Stimulated activated CD8-positive, alpha-beta memory T cell treated with anti-CD3 and anti-CD28 coated beads, Interleukin-12 subunit alpha, Interleukin-12 subunit beta, amount 100 ng/mL, for 24 hours (primary cell): ENCODE data around the gene IDI1.
"Not testable (repeated sequence)": the region's sequence is repeated elsewhere in the genome, so short reads cannot be mapped to it uniquely, and the experiment has no call there.

Source experiments
- DNase-seq: peaks from one replicate; pipeline ENCODE4 v3.0.0-alpha.2; 2020; ENCODE audit errors: extremely low read depth

The IDI1 gene

DNA sequence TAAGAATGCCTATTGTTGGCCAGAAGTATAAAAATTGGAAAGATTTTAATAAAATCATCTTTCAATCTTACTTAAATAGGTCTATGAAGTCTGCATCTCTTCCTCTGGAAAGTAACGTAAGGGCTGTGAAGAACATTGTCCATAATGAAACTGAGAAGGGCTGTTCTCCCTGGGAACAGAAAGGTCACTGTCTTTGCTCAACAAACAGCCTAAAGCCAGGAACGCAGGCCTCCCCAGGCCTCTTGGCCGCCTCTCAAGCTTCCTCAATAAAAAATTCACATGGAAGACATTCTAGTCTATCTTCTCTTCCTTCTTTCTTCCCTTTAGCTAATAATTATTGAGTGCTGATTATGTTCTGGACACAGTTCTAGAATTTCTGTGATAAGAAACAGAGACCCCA, 14.2 kb downstream of the IDI1 start:
- DNase-seq = no peak

DNA sequence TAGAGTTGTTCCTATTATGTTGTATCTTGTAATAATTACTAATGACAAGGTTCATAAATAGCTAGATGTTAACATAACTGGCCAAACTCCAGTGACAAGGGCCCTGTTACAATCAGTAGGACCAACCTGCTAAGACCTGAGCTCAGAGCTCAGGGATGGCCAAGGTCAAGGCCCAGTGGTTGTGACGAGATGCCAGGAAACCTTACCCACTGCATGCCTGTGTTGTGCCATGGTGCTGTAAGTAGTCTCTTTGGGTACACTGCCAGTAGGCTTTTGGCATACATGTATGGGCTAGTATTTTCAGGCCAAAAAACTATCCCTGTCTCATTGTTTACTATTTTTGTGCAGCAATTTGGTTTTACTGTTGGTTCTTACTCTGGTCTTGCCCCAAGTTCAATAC, 15.3 kb downstream of the IDI1 start:
- DNase-seq = no peak

DNA sequence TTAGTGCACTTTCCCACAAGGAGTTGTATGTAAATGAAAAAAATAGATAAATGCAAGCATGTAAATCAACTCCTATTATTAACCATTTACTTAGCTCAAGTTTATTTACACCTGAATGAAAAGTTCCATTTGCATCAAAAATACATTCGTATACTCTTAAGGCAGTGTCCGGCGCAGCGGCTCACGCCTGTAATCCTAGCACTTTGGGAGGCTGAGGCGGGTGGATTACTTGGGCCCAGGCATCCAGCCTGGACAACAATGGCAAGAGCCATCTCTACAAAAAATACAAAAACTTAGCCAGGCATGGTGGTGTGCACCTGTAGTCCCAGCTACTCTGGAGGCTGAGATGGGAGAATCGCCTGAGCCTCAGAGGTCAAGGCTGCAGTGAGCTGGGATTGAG, 19.1 kb downstream of the IDI1 start:
- no peak for DNase-seq

DNA sequence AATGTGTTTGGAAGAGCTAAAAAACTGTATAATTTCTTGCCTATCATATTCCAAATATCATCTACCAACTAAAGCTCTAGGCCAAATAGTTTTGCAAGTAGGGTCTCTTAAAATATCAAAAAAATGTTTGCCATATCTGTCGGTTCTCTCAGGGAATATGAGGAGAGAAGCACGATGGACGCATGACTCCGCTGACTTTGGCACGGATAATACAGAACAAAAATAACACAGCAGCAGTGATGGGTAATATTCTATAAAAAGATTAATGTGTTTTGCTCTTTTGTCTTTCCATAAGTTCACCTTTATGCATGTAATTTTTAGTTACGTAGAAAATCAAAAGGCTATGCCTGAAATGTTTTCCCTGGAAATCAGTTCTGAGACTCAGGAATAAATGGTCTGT, 22.3 kb downstream of the IDI1 start:
- DNase-seq = no peak

DNA sequence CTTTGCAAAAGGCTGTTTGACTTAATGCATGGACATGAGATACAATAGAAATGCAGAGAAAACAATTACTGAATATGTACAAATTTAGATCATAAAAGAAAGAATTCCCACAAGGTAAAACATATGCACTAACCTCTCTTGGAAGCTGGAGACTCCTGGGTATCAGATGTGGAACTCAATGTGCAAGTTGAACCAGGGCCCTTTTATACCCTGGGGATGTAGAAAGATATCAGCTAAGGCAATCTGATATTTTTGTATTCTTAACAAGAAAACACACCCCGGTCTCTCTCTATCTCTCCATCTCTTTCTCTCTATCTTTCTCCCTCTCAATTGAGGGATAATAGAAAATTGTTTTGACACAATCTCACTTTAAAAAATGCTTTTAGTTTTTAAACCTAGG, 23.2 kb downstream of the IDI1 start, which contains the start of gene IDI2:
Gene IDI2, minus strand, starts transcription at position 177 of the 400 bp plus-strand sequence. CDS start 1,136 bp downstream, outside the sequence.
- DNase-seq = no peak

DNA sequence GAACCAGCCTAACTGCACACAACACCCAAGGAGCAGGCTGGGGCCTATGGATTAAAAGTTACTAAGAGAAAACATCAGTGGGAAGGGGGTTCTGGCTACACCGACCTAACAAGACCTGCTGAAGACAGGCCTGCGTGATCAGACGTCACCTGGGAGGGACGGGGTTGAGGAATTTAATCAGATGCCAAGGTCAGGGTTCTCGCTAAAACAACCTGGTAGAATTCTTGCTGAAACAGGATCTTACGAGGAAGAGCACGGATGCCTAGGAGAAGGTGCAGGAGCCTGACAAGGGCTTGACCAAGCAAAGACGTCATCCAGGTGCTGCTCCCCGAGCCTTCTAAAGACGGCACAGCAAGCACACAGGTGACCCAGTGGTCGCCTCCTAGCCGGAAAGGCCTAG, 24.8 kb downstream of the IDI1 start:
- DNase-seq = no peak

DNA sequence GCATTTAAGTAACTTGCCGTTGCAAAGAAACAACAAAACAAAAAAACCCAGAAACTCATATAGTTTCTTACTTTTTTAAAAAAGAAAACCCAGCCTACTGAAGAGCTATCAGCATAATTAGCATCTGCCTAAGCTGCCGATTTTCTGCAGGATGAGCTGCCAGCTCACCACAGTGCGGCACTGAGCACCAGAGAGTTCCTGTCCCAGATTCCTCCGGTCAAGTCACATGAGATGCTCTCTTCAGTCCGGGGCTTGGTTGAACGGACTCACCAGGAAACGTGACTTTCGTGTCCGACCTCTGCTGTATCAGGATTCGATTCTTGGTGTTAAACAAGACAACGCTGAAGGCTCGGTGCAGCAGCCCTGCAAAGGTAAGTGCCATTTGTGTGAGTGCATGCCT, 26.5 kb downstream of the IDI1 start:
- no peak for DNase-seq

DNA sequence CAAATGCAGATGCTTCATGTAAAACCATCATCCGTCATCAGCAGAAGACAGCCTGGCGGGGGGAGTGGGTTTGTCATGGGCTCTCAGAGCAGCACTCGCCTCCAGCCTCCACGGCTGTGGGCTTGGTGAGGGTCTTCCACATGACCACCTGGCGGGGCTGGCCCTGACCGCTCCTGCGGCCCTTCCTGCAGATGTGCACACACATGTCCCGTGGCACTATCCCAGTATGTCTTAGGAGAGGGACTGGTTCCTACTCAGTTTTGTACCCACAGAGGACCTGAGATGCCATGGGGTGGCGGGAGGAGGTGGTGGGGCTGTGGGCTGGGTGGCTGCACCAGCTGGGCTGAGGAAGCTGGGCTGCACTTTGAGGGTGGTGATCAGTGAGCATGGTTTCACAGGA, 28.0 kb downstream of the IDI1 start:
- DNase-seq = no peak

DNA sequence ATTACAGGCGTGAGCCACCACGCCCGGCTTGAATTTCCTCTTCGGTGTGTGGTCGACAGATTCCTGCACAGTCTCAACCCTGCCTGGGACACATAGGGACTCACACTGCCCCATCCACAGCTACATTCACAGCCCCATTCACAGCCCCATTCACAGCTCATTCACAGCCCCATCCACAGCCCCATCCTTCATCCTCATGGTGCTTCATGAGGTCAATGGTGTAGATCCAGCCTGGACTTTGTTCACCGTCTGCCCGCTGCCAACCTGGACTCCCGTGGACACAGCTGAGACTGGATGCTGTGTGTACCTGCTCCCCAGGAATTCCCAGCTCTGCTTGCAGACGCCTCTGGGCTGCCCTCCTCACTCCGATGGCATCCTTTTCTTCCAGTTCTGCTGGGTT, 28.5 kb downstream of the IDI1 start:
- DNase-seq = no peak

DNA sequence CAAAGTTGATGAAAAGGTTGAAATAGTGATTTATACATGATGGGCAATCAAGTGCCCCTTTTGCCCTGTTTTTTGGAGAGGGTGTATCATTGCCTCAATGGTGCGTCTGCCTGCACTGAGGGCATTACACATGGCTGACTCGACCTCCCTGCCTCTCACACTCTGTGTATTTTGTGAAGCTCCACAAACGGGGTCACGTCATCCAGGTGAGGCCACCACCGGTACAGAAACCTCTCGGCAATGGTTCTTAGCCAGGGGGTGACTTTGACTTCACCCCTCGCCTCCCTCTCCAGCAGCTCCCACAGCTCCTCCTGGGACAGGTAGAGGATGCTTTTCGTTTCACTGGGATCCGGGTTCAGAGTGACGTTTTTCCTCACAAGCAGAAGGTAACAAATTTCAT, 29.6 kb downstream of the IDI1 start:
- no peak for DNase-seq

DNA sequence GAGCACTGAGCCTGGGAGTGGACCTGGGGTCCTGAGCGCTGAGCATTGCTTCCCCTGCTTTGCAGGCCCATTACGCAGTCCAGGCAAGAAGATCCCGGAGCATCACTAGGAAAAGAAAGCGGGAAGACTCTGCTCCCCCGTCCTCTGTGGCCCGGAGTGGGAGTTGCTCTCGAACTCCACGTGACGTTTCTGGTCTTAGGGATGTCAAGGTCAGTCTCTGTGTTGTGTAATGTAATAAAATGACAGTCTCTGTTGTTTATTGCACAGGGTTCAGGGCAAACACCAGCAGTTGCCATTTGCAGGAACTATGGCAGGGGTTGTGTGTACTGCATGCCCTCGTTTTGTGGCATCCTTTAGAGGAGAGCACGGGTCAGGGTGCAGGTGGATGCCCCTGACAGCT, 33.2 kb downstream of the IDI1 start:
- DNase-seq = no peak

DNA sequence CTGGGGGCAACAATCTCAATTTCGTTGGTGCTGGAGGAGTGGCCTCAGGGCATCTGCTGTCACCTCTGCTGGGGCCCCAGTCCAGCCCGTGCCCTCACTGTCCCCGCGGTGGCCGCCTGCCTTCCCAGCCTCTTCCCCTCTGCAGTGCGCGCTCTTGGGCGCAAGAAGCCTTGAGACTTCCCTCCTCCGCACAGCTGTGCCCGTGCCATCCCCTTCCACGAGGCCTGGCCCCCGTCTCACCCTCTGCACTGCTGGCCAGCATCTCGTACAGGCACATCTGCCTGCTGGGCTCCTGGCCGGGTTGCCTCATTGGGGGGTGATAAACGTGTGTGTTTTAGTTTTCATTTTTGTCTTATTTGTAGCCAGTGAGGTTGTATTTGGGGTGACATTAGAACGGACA, 37.2 kb downstream of the IDI1 start:
- no peak for DNase-seq

DNA sequence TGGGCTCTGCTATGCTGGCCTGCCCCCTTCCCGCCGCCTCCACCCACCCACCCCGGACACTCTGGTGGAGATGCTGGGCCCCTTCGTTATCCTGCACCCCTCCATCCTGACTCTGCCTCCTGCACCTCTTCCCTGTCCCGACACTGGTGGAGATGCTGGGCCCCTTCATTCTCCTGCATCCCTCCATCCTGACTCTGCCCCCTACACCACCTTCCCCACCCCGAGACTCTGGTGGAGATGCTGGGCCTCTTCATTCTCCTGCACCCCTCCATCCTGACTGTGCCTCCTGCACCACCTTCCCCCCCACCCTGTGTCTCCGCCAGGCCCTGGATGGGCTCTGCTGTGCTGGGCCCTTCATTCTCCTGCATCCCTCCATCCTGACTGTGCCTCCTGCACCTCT, 38.2 kb downstream of the IDI1 start:
- no peak for DNase-seq

DNA sequence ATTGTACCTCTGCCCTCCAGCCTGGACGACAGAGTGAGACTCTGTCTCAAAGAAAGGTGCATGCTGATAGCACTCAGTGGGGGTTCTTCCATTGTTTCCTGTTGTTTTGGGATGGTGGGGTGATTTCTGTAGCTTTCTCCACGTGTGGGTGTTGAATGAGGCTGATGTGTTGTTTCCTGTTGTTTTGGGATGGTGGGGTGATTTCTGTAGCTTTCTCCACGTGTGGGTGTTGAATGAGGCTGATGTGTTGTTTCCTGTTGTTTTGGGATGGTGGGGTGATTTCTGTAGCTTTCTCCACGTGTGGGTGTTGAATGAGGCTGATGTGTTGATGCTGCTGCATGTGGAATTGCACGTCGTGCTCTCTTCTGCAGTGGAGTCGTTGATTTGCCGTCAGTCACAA, 39.0 kb downstream of the IDI1 start:
- not testable (repeated sequence) for DNase-seq

DNA sequence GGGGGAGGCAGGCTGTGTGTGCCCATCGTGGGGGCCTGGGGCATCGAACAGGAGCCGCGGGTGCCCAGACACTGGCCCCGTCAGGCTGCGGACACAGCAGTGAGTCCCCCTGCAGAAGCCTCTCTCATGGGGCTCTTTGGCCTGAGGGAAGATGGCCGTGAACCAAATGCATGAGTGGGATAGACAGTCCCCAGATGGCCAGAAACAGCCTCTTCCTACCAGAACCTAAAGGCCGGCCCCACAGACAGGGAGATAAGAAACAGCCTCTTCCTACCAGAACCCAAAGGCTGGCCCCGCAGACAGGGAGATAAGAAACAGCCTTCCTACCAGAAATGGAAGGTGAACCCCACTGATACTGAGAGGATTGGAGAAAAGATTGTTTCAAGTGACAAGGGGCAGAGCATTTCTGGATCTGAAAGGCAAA, 39.8 kb downstream of the IDI1 start:
- no peak for DNase-seq

DNA sequence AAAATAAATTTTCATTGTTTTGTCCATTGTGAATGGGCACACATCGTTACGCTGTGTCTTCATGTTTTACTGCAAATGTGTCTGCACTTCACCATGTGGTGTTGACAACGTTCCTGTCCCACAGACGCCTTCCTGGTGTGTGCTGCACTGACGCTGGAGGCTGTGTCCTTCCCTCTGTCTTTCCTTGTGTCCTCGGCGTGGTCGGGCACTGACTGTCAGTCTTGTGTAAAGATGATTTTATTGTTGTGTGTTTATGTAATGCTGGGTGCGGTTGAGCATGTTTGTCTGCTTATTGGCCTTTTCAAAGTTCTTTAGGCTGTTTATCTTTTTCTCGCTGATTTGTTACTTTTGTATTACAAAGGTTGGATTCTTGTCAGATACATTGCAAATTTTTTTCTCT, 41.3 kb downstream of the IDI1 start:
- no peak for DNase-seq

DNA sequence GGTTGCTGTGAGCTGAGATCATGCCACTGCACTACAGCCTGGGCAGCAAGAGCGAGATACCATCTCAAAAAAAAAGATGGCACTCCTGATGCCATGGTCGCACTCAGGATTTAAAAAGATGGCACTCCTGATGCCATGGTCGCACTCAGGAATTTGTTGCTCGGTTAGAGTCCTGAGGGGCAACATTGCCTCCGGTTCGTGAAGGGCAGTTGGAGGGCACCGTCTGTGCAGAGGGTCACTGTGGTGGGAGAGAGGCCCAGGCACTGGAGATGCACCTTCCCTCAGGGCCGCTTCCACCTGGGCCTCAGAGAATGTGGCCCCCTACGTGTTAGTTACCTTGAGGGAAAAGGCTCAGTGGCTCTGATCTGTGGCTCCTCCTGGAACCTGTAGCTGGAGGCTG, 42.3 kb downstream of the IDI1 start:
- DNase-seq = no peak

DNA sequence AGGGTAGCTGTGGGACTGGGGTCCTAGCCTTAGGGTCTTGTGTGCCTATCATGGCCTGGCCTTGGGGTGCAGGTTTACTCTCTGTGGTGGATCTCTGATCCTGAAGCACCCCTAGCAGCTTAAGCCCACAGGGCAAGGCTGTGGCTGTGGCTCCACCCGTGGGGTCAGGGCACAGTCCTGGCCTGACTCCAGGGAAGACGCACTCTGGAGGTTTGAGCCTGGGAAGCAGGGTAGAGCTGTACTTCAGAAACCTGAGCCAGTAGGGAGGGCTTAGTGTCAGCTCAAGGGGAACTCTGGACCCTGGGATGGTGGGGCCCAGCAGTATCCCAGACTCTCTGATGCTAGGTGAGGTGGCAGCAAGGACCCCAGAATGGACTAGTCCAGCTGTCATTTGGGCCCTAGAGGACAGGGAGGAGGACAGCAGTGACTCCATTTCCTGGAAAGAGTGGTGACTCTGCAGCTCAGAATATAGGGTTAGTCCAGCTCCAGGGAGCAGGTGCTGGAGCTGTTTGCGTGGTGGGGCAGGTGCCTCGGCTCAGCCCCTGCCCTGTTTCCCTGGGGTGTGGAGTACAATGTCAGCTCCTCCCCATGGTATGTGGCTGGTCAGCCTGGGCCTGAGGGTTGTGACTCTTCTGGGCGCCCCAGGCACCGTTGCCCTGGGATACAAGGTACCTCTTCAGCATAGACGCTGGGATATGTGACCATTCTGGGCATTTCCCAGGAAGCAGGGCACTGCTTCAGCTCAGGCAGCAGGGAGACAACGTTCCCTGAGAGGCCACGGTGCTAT, 44.8 kb downstream of the IDI1 start:
- DNase-seq = no peak

DNA sequence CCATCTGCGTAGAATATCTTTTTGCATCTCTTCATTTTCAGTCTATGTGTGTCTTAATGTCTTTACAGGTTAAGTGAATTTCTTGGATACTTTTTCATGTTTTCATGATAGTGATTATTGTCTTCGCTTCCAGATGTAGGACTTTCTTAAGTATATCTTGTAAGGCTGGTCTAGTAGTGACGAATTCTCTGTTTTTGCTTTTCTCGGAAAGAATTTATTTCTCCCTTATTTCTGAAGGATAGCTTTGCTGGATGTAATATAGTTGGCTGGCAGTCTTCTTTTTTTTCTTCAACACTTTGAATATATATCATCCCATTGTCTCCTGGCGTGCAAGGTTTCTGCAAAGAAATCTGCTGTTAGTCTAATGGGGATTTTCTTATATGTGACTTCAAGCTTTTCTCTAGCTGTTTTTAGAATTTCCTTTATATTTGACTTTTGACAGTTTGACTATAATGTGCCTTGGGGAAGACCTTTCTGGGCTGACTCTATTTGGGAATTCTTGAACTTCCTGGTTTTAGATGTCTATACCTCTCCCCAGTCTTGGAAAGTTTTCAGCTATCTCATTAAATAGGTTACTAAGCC, 46.4 kb downstream of the IDI1 start:
- DNase-seq = no peak

DNA sequence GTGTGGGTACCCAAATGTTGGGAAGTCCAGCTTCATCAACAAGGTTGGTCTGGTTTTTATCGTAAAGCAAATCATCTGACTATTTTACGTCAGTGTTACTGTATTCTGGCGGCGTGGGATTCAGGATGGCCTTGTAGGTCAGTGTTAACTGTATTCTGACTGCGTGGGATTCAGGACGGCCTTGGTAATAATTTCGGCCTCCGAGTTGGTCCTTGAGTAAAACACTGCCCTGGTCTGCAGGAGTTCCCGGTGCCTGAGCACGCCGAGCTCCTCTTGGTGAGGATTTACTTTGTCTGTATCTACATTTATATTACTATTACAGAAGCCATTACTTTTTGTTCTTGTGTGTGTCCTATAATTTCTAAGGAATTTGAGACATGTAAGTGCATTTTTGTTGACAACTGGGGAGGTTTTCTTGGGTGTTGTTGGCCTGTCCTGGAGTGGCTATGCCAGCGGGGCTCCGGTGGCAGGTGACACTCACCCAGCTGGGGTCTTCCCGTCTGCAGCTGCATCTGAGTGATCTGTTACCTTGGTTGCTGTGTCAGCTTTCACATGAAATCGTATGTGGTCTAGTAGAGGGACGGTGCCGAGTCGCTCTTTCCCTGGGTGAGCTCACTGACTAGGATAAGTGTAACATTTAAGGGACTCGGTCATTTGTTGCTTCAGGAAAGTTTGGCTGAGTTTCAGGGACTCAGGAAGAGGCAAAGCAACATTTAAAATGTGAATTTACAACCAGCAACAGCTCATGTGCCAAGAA, 51.5 kb downstream of the IDI1 start:
- DNase-seq = no peak

DNA sequence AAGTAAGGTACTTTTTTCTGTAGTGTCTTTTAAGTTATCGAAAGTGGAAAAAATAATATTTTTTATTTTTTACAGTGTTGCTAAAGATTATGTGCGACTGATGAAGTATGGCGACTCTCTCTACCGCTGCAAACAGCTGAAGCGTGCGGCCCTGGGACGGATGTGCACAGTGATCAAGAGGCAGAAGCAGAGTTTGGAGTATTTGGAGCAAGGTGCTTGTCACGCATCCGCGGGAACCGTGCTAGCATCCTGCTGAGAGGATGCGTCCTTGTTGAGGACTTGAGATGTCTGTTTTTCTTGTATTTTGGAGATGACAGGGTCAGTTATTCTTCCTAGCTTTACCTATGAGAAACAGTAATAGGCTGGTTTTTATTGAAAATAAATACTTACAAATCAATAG, 52.9 kb downstream of the IDI1 start:
- DNase-seq = no peak

DNA sequence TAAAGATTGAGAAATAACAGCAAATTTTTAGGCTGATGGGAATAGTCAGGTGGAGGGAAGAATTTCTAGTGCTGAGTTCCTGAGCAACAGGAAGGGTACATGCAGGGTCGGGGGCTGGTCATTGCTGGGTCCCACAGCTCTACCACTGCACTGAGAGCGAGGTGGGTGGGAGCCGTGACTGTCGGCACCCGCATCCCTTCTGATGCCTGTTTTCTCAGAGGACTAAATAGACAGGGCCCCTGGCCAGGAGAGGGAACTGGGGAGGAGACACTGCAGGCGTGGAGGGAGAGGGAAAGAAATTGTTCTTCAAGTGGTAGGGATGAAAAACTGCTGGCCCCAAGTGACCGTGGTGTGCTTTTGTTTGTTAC, 53.4 kb downstream of the IDI1 start:
- no peak for DNase-seq
